SU-DHL-6 (cell line): ENCODE results near the gene CDH11.

Experiments
- H2AFZ ChIP-seq: fragments of 200-600 bp; sonication (generic); 2 replicates; pipeline ENCODE4 v1.6.1; 2014; ENCODE audit warnings: low read depth, mild to moderate bottlenecking, moderate library complexity, mixed read lengths, antibody characterized with exemption, low read length; ENCODE audit not compliant: severe bottlenecking
- H3F3A ChIP-seq: fragments of 200-600 bp; shearing (Covaris generic); 2 replicates; pipeline ENCODE4 v1.6.0; 2016; ENCODE audit warnings: antibody characterized with exemption, mild to moderate bottlenecking; ENCODE audit not compliant: insufficient read depth
- H3K27ac ChIP-seq: fragments of 200-600 bp; sonication (generic); 2 replicates; pipeline ENCODE4 v1.5.1; 2016; ENCODE audit warnings: low read depth, mild to moderate bottlenecking, low read length, moderate library complexity, mixed read lengths
- H3K27me3 ChIP-seq: fragments of 200-600 bp; sonication (generic), shearing (Covaris generic); 2 replicates; pipeline ENCODE4 v1.6.0; 2014; ENCODE audit warnings: mild to moderate bottlenecking, low read length
- H3K36me3 ChIP-seq: fragments of 200-600 bp; sonication (generic); 2 replicates; pipeline ENCODE4 v1.6.1; 2014; ENCODE audit warnings: mild to moderate bottlenecking, low read length, mixed read lengths
- H3K4me2 ChIP-seq: fragments of 300-600, 200-600 bp; shearing (Covaris generic), sonication (generic); 2 replicates; pipeline ENCODE4 v1.6.0; 2014; ENCODE audit warnings: low read length, low read depth, mild to moderate bottlenecking; ENCODE audit not compliant: poor library complexity, severe bottlenecking
- H3K4me3 ChIP-seq: fragments of 200-600 bp; sonication (generic); 2 replicates; pipeline ENCODE4 v1.5.1; 2014; ENCODE audit warnings: antibody characterized with exemption, low read length, mild to moderate bottlenecking, mixed read lengths; ENCODE audit not compliant: insufficient read depth, poor library complexity, severe bottlenecking
- H3K79me2 ChIP-seq: fragments of 200-600 bp; sonication (generic); 2 replicates; pipeline ENCODE4 v1.6.1; 2014; ENCODE audit warnings: mild to moderate bottlenecking, low read length, moderate library complexity; ENCODE audit not compliant: insufficient read depth
- H3K9ac ChIP-seq: fragments of 200-600 bp; sonication (generic); 2 replicates; pipeline ENCODE4 v1.7.0; 2014; ENCODE audit warnings: mild to moderate bottlenecking, low read length
- H3K9me2 ChIP-seq: fragments of 200-600 bp; sonication (generic); replicated peaks from 2 replicates; pipeline ENCODE4 v1.6.1; 2014; ENCODE audit warnings: low read length; ENCODE audit not compliant: insufficient read depth
- H3K9me3 ChIP-seq: fragments of 200-600 bp; sonication (generic); 2 replicates; pipeline ENCODE4 v1.6.1; 2014; ENCODE audit warnings: low read length, mixed read lengths; ENCODE audit not compliant: insufficient read depth
- H4K20me1 ChIP-seq: fragments of 200-600 bp; sonication (generic); 2 replicates; pipeline ENCODE4 v1.6.1; 2014; ENCODE audit warnings: low read depth, mild to moderate bottlenecking, antibody characterized with exemption, low read length, moderate library complexity, mixed read lengths
- EZH2phosphoT487 ChIP-seq: fragments of 200-600 bp; sonication (generic), shearing (Covaris generic); conservative IDR thresholded peaks from 2 replicates; pipeline ENCODE4 v1.6.1; 2018; ENCODE audit warnings: mild to moderate bottlenecking, antibody characterized with exemption, low read length, moderate library complexity, mixed read lengths
- TF ChIP-seq, protein P1 (sequence below): fragments of 200-600 bp; sonication (generic); IDR thresholded peaks from one replicate; pipeline ENCODE4 v1.5.1; 2017; ENCODE audit warnings: antibody characterized with exemption, mild to moderate bottlenecking, low read length, moderate library complexity; ENCODE audit not compliant: insufficient read depth, poor library complexity, severe bottlenecking

CDH11 gene

DNA sequence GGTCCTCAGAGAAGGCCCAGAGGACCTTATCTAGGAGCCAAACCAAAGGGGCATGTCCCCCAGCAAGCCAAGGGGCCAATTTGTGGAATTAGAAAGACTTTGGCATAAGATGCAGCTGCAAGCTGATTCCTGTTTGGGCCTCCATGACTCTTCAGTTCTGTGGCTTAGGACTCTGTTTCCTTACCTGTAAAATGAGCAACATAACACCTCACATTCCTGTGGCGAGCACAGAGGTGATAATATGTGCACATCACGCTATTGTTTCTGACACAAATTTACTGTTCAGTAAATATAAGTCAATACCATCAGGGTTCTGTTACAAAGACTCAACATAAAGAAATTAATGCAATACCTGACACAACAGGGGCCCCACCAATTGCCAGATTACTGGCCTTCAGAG lies 57.7 kb downstream of the CDH11 start:
- Histone ChIP-seq H3K4me2 (no peak overlapping the region), H3K27me3 (no peaks in the 10 kb centered on the region; the same call in 1 of the 2 replicates), H3K9ac (no peak overlapping the region), H3K9me2 (no peaks in the 10 kb centered on the region; the same call in 1 of the 2 replicates), H3K36me3 (no peaks in the 10 kb centered on the region), H4K20me1 (no peaks in the 10 kb centered on the region), H3K9me3 (no peaks in the 10 kb centered on the region), H2AFZ (no peak overlapping the region), H3K4me3 (no peak overlapping the region), H3F3A (no peaks in the 10 kb centered on the region), H3K27ac (no peak overlapping the region), H3K79me2 (no peaks in the 10 kb centered on the region)
- no peak for TF ChIP-seq EZH2phosphoT487
- TF ChIP-seq, protein P1, sequence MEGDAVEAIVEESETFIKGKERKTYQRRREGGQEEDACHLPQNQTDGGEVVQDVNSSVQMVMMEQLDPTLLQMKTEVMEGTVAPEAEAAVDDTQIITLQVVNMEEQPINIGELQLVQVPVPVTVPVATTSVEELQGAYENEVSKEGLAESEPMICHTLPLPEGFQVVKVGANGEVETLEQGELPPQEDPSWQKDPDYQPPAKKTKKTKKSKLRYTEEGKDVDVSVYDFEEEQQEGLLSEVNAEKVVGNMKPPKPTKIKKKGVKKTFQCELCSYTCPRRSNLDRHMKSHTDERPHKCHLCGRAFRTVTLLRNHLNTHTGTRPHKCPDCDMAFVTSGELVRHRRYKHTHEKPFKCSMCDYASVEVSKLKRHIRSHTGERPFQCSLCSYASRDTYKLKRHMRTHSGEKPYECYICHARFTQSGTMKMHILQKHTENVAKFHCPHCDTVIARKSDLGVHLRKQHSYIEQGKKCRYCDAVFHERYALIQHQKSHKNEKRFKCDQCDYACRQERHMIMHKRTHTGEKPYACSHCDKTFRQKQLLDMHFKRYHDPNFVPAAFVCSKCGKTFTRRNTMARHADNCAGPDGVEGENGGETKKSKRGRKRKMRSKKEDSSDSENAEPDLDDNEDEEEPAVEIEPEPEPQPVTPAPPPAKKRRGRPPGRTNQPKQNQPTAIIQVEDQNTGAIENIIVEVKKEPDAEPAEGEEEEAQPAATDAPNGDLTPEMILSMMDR, result no peak

- Histone ChIP-seq H3K4me2 (no peak overlapping the region), H3K9ac (no peak overlapping the region), H2AFZ (no peak overlapping the region), H4K20me1 (no peaks in the 10 kb centered on the region), H3F3A (no peaks in the 10 kb centered on the region), H3K27ac (no peak overlapping the region), H3K9me2 (no peaks in the 10 kb centered on the region; the same call in 1 of the 2 replicates), H3K36me3 (no peaks in the 10 kb centered on the region), H3K27me3 (no peaks in the 10 kb centered on the region; the same call in 1 of the 2 replicates), H3K4me3 (no peak overlapping the region), H3K9me3 (no peaks in the 10 kb centered on the region), H3K79me2 (no peaks in the 10 kb centered on the region)
- TF ChIP-seq, protein P1, result no peak
- TF ChIP-seq EZH2phosphoT487, result no peak
Measured at GRCh38 chr16:65062736-65063583, 58.9 kb downstream of the CDH11 start.

- H3K4me2 ChIP-seq, result no peak overlapping the region
- H4K20me1 ChIP-seq, result no peaks in the 10 kb centered on the region
- H3K27ac ChIP-seq, result no peak overlapping the region
- no peaks in the 10 kb centered on the region for H3F3A ChIP-seq
- no peaks in the 10 kb centered on the region for H3K9me3 ChIP-seq
- H3K36me3 ChIP-seq, result no peaks in the 10 kb centered on the region
- no peaks in the 10 kb centered on the region for H3K79me2 ChIP-seq
- H2AFZ ChIP-seq, result no peak overlapping the region
- no peaks in the 10 kb centered on the region; the same call in 1 of the 2 replicates for H3K9me2 ChIP-seq
- H3K9ac ChIP-seq, result no peak overlapping the region
- H3K4me3 ChIP-seq, result no peak overlapping the region
- no peaks in the 10 kb centered on the region; the same call in 1 of the 2 replicates for H3K27me3 ChIP-seq
- TF ChIP-seq, protein P1, result no peak
- TF ChIP-seq EZH2phosphoT487, result no peak
Measured at GRCh38 chr16:65061935-65062518, 59.8 kb downstream of the CDH11 start.
